GM23338 (cell line): ENCODE data around the gene SEC14L6. TPM values are rescaled to one million over a fixed set of nuclear protein-coding genes. Genes with fewer than 3 reads are reported as not detected.
"Not testable (repeated sequence)": the region's sequence is repeated elsewhere in the genome, so short reads cannot be mapped to it uniquely, and the experiment has no call there.

Experiments
- ATAC-seq: fragments of 200-7000 bp; cut with Tn5 transposase; 3 replicates; pipeline ENCODE4 v1.9.1; 2020
- DNase-seq: peaks from one replicate; pipeline ENCODE4 v3.0.0-alpha.2; 2015; ENCODE audit warnings: low spot score
- H2AFZ ChIP-seq: fragments of 200-600 bp; sonication (generic); 2 replicates; pipeline ENCODE4 v1.8.0; 2016; ENCODE audit warnings: antibody characterized with exemption, mild to moderate bottlenecking, moderate library complexity
- H3F3A ChIP-seq: fragments of 200-600 bp; sonication (generic); replicated peaks from 2 replicates; pipeline ENCODE4 v1.8.0; 2017; ENCODE audit warnings: antibody characterized with exemption, mixed run types, low read depth
- H3K27ac ChIP-seq: fragments of 200-600 bp; sonication (generic); 2 replicates; pipeline ENCODE4 v1.6.1; 2016; ENCODE audit warnings: low read depth
- H3K27me3 ChIP-seq: fragments of 200-600 bp; sonication (generic); 2 replicates; pipeline ENCODE4 v1.8.0; 2016; ENCODE audit warnings: mild to moderate bottlenecking, mixed run types, moderate library complexity; ENCODE audit not compliant: insufficient read depth
- H3K36me3 ChIP-seq: fragments of 200-600 bp; sonication (generic); 2 replicates; pipeline ENCODE4 v1.8.0; 2016; ENCODE audit warnings: mild to moderate bottlenecking; ENCODE audit not compliant: insufficient read depth
- H3K4me1 ChIP-seq: fragments of 200-600 bp; sonication (generic); 2 replicates; pipeline ENCODE4 v1.8.0; 2016; ENCODE audit warnings: mild to moderate bottlenecking, moderate library complexity; ENCODE audit not compliant: insufficient read depth
- H3K4me2 ChIP-seq: fragments of 200-600 bp; sonication (generic); 2 replicates; pipeline ENCODE4 v1.7.1; 2017; ENCODE audit warnings: mixed run types
- H3K4me3 ChIP-seq: fragments of 200-600 bp; sonication (generic); 2 replicates; pipeline ENCODE4 v1.6.1; 2016; ENCODE audit warnings: mixed run types
- H3K79me2 ChIP-seq: fragments of 200-600 bp; sonication (generic); replicated peaks from 2 replicates; pipeline ENCODE4 v1.8.0; 2017; ENCODE audit warnings: mild to moderate bottlenecking; ENCODE audit not compliant: insufficient read depth
- H3K9me2 ChIP-seq: fragments of 200-600 bp; sonication (generic); 2 replicates; pipeline ENCODE4 v1.8.0; 2017; ENCODE audit not compliant: insufficient read depth
- H4K20me1 ChIP-seq: fragments of 200-600 bp; sonication (generic); replicated peaks from 2 replicates; pipeline ENCODE4 v1.8.0; 2017; ENCODE audit warnings: mild to moderate bottlenecking; ENCODE audit not compliant: insufficient read depth
- H3K27ac Mint-ChIP-seq: 2 replicates; pipeline ENCODE4 v1.8.0; 2020; ENCODE audit warnings: inconsistent platforms, mild to moderate bottlenecking, moderate library complexity, mixed read lengths
- H3K27me3 Mint-ChIP-seq: 3 replicates; pipeline ENCODE4 v1.8.0; 2022; ENCODE audit warnings: low read depth, mild to moderate bottlenecking, moderate library complexity, mixed read lengths, inconsistent platforms; ENCODE audit not compliant: insufficient read depth, poor library complexity
- H3K36me3 Mint-ChIP-seq: 3 replicates; pipeline ENCODE4 v1.8.0; 2021; ENCODE audit warnings: low read depth, mild to moderate bottlenecking, inconsistent platforms, moderate library complexity, mixed read lengths
- H3K4me1 Mint-ChIP-seq: 3 replicates; pipeline ENCODE4 v1.8.0; 2020; ENCODE audit warnings: mild to moderate bottlenecking, inconsistent platforms, mixed read lengths
- H3K4me3 Mint-ChIP-seq: 3 replicates; pipeline ENCODE4 v1.8.0; 2021; ENCODE audit warnings: moderate library complexity, mild to moderate bottlenecking, inconsistent platforms, mixed read lengths
- H3K9me3 Mint-ChIP-seq: 3 replicates; pipeline ENCODE4 v1.8.0; 2020; ENCODE audit warnings: moderate library complexity, mild to moderate bottlenecking, inconsistent platforms, mixed read lengths
- CREB1 ChIP-seq: fragments of 250-450 bp; sonication (Bioruptor Pico); IDR thresholded peaks from 2 replicates; pipeline ENCODE4 v1.5.0; 2020; ENCODE audit warnings: low read depth, mild to moderate bottlenecking, moderate library complexity
- CTCF ChIP-seq, 2 experiments: fragments of 200-600 bp in 1 of 2; sonication (generic) in 1 of 2; conservative IDR thresholded peaks; 2 replicates each; pipeline versions ENCODE4 v1.5.1 to v1.6.1; 2016 to 2017; ENCODE audit warnings: antibody characterized with exemption in 2 of 2, low read depth in 2 of 2, mild to moderate bottlenecking in 2 of 2, moderate library complexity in 1 of 2
- ETS1 ChIP-seq: IDR thresholded peaks from 2 replicates; pipeline ENCODE4 v1.6.1; 2016; ENCODE audit warnings: antibody characterized with exemption
- EZH2 ChIP-seq: fragments of 200-600 bp; sonication (generic); IDR thresholded peaks from one replicate; pipeline ENCODE4 v1.8.0; 2017; ENCODE audit warnings: antibody characterized with exemption, mild to moderate bottlenecking, low read depth; ENCODE audit not compliant: unreplicated experiment
- EZH2phosphoT487 ChIP-seq: fragments of 200-600 bp; sonication (generic); IDR thresholded peaks from one replicate; pipeline ENCODE4 v1.8.1; 2018; ENCODE audit warnings: antibody characterized with exemption; ENCODE audit not compliant: unreplicated experiment
- NANOG ChIP-seq: IDR thresholded peaks from 2 replicates; pipeline ENCODE4 v1.6.1; 2016; ENCODE audit warnings: antibody characterized with exemption, borderline replicate concordance
- REST ChIP-seq: IDR thresholded peaks from one replicate; pipeline ENCODE4 v1.6.1; 2018; ENCODE audit warnings: antibody characterized with exemption; ENCODE audit not compliant: unreplicated experiment
- ZNF114 ChIP-seq: fragments of 250-450 bp; sonication (Bioruptor Pico); IDR thresholded peaks from 2 replicates; pipeline ENCODE4 v1.5.0; 2020; ENCODE audit warnings: mild to moderate bottlenecking, moderate library complexity
- ZNF462 ChIP-seq: fragments of 250-450 bp; sonication (Bioruptor Pico); IDR thresholded peaks from 2 replicates; pipeline ENCODE4 v1.5.0; 2020; ENCODE audit warnings: mild to moderate bottlenecking, moderate library complexity
- polyA plus RNA-seq: library from polyadenylated mRNA; unstranded; fragments of >200 nt; fragmentation: Nextera tagmentation; extraction: Ambion mirVana; gene quantifications from 2 replicates; pipeline ENCODE4 v1.2.1, GENCODE V29; 2016
- total RNA-seq: library from RNA; depleted of rRNA; stranded (reverse); fragments of >200 nt; shearing (Covaris generic); gene quantifications from 2 replicates; pipeline ENCODE4 v1.2.3, GENCODE V29; 2014

The SEC14L6 gene
- total and polyA plus RNA-seq, 2 experiments from 2014 or later, result 0.84 to 2.1 TPM

- Mint-ChIP-seq H3K9me3 (no peaks in the 10 kb centered on the region; the same call in 2 of the 3 replicates), H3K36me3 (no peaks in the 10 kb centered on the region; the same call in 2 of the 3 replicates), H3K27me3 (peaks cover 11% of the 10 kb centered on the region), H3K4me3 (no peak overlapping the region), H3K4me1 (peaks cover 15% of the 10 kb centered on the region), H3K27ac (no peak overlapping the region)
- H2AFZ ChIP-seq, result no peak overlapping the region
- TF ChIP-seq ZNF462 (CRISPR knock-in tag) (no peak), EZH2phosphoT487 (no peak), CTCF (conservative IDR thresholded peaks at IDR 0.05; ENCODE audit: low read depth in 2 of 2) (no peak), ETS1 (no peak), EZH2 (no peak), CREB1 (CRISPR knock-in tag) (no peak), ZNF114 (CRISPR knock-in tag) (no peak), NANOG (no peak), REST (no peak)
- H3F3A ChIP-seq, result 0 out of 2 replicates have a peak, but pooled peaks cover 2% of the 10 kb centered on the region
- H3K27me3 ChIP-seq, result no peaks in the 10 kb centered on the region
- no peak overlapping the region for H3K4me2 ChIP-seq
- peaks cover 3% of the 10 kb centered on the region; the same call in 1 of the 2 replicates for H3K4me1 ChIP-seq
- no peak for ATAC-seq
- H3K4me3 ChIP-seq, result no peak overlapping the region
- H4K20me1 ChIP-seq, result no peaks in the 10 kb centered on the region
- DNase-seq, result no peak
- H3K9me2 ChIP-seq, result no peaks in the 10 kb centered on the region
- no peaks in the 10 kb centered on the region for H3K36me3 ChIP-seq
- no peak overlapping the region for H3K27ac ChIP-seq
- no peaks in the 10 kb centered on the region for H3K79me2 ChIP-seq
Observed at GRCh38 chr22:30552719-30553118, 6.2 kb upstream of the SEC14L6 start.

GRCh38 chr22:30551813-30552212, 5.3 kb upstream of the SEC14L6 start:
- not testable (repeated sequence) for H3K4me3 Mint-ChIP-seq, H2AFZ ChIP-seq, H3K4me1 ChIP-seq, H3K27ac Mint-ChIP-seq, H3K36me3 ChIP-seq, H3F3A ChIP-seq, H3K4me3 ChIP-seq, ATAC-seq, H4K20me1 ChIP-seq, H3K27me3 Mint-ChIP-seq, H3K79me2 ChIP-seq, H3K4me2 ChIP-seq, H3K27me3 ChIP-seq, H3K27ac ChIP-seq, H3K36me3 Mint-ChIP-seq, DNase-seq, H3K9me2 ChIP-seq, H3K9me3 Mint-ChIP-seq
- peaks cover 12% of the 10 kb centered on the region for H3K4me1 Mint-ChIP-seq
